CD4-positive, alpha-beta T cell treated with Interleukin-6 at 100 ng/mL for 8 hours (primary cell): ENCODE measurements around the gene CHN2.
"Not testable (repeated sequence)": the region's sequence is repeated elsewhere in the genome, so short reads cannot be mapped to it uniquely, and the experiment has no call there.

ENCODE experiments used
- DNase-seq: peaks from one replicate; pipeline ENCODE4 v3.0.0-alpha.2; 2020; ENCODE audit warnings: mixed read lengths, low spot score

Gene CHN2

DNA sequence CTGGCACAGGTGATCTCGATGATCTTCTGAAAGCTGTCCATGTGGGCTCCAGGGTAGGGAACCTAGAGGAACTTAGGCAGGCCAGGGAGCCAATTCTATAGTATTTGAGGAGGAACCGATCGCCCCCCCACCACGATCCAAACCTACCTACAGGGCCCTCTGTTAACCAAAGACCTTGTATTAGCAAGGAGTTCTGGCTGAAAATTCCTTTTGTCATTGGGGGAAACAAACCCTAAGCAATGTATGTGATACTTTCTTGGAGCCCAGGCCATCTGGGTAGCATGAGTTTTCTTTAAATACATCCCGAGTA lies 62.1 kb downstream of the CHN2 start:
- no peak for DNase-seq

- no peak for DNase-seq
Measured at GRCh38 chr7:29258951-29259350, 64.4 kb downstream of the CHN2 start.

DNA sequence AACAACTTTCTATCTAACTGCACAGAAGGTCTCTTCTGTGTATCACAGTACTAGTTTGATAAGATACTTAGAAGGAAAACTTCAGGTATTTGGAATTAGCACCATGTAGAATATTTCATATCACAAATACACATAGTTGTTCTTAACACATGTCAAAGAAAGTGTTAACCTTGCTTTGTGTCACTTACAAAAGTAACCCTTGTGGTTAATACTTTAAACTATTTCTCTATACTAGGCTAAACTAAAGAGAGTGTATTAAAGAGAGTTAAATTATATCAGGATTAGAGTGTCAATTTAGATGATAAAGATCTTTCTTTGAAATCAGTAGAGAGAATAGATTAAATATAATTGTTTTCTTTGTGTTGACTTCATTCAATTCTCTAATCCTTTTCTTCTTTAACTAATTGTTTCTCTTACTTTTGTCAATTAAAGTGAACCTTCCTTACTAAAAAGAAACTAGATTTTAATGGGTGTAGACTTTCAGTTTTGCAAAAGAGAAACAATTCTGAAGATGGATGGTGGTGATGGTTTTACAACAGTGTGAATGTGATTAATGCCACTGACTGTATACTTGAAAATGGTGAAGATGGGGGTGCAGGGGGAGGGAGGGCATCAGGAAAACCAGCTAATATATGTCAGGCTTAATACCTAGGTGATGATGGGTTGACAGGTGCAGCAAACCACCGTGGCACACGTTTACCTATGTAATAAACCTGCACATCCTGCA lies 67.8 kb downstream of the CHN2 start:
- no peak for DNase-seq

DNA sequence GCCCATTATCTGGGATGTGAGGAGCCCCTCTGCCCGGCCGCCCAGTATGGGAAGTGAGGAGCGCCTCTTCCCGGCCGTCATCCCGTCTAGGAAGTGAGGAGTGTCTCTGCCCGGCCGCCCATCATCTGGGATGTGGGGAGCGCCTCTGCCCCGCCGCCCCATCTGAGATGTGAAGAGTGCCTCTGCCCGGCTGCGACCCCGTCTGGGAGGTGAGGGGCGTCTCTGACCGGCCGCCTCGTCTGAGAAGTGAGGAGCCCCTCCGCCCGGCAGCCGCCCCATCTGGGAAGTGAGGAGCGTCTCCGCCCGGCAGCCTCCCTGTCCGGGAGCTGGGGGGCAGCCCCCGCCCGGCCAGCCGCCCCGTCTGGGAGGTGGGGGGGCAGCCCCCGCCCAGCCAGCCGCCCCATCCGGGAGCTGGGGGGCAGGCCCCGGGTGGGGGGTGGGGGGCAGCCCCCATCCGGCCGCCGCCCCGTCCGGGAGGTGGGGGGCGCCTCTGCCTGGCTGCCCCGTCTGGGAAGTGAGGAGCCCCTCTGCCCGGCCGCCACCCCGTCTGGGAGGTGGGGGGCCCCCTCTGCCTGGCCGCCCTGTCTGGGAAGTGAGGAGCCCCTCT lies 69.1 kb downstream of the CHN2 start:
- not testable (repeated sequence) for DNase-seq

GRCh38 chr7:29265208-29265923 lies 70.8 kb downstream of the CHN2 start:
- DNase-seq = no peak

DNA sequence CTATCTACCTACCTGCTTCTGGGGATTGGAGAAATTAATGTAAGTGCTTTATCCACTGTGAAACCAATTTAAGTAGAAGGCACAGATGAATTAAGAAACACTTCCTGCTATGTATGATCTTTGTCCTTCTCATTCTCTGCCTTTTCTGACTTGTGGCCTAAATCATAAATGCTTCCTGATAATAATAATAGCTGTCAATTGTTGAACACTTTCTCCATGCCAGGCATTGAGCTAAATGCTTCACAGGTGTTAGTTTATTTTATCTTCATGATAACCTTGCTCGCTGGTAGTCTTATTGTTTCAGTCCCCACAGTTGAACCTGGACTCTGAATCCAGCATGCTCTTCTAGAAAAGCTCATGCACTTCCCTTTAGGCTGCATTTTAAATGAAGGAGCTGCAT lies 75.4 kb downstream of the CHN2 start:
- DNase-seq = no peak

DNA sequence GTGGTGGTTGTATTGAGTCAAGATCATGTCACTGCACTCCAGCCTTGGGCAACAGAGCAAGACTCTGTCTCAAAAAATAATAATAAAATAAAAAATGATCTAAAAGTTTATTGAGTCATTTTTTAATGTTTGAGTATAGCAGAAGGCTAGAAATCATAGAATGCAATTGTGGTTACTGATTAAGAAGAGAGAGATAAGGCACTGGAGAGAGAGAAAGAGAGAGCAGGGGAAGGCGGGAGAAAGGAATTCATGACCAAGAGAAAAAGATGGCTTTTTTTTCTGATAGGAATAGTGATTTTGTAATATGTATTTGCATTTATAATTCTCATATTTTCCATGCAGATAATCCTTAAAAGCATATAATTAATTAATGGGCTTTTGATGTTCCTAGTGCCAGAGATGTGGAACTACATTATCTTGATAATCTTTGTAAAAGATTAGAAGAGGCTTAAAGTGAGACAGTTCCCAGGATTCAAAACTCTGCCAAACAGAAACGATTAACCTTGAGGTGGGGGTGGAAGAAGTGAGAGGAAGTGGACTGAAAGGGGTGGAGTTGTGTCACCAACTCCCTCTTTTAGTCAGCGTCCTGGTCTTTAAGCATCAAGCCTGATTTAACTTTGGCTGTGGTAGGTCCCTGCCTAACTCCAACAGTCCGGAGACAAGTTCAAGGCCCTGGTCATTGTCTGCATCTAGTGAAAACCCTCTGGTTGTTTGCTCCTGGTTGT lies 76.2 kb downstream of the CHN2 start:
- no peak for DNase-seq

DNA sequence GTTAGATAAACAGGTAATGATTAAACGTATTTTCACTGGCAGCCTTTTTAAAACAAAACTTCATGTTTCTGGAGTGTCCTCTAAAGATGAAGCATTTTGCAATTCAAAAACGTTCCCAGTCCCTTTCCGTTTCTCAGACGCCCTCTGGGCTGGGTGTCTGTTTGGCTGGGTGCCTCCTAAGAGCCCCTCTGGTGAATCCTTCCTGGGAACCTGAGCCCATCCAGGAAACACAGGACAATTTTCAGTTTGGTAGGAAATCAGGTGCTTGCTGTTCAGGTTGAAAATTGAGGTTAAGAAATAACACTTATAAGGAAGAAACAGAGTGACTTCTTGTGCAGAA lies 76.7 kb downstream of the CHN2 start:
- no peak for DNase-seq

DNA sequence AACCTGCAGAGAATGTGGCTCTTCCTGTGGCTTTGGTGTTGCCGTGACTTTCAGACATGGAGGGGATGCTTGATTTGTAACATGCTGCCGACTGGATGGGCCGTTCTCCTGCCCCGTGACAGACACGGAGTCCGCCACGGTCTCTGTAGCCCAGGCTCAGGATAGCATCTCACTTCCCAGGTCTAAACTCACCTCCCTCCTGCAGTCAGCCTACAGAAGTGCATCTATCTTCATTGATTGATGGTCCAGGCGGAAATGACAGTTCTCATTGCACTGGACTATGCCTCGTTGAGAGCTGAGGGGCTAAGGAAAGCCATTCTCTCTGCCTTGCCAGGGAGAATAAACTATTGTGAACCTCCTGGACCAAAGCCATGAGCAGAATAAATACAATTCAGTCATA lies 77.5 kb downstream of the CHN2 start:
- DNase-seq = no peak

DNA sequence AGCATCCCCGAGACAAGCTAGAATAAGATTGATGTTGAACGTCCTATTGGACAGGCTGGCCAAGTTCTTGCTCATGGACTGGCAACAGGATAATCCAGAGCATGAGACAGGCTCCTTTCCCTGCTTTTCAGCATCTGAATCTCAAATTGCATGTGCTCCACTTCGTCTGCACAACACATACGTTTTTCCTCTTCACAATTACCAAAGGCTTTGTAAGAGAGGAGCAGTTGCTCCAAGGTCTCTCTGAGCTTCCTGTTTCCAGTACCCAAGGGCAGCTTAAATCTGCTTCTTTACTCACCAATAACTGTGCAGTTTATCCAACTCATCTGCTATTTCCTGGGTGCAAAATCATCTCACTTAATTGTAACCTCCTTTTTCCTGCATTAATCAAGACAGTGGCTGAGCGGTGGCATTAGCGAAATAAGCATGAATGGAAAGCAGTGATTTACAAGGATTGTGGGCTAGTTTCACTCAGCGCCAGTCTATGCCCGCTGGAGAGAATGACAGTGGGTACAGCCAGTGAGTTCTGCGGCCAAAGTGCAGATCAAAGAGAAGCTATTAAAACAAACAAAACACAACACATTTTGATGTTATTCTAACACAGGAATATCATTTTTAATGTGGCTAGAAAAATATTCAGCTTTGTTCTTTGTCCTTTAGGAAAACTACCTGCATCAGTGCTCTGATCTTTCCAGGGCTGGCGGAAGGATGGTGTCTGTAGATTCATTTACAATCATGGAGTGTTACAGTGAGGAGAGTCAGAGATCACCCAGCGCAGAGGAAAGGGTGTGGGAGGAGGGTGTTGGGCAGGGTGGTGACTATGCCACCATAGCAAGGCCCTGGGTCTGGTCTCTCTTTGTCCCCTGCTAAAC lies 79.8 kb downstream of the CHN2 start:
- DNase-seq = no peak

GRCh38 chr7:29275018-29275318 lies 80.4 kb downstream of the CHN2 start:
- DNase-seq = no peak

DNA sequence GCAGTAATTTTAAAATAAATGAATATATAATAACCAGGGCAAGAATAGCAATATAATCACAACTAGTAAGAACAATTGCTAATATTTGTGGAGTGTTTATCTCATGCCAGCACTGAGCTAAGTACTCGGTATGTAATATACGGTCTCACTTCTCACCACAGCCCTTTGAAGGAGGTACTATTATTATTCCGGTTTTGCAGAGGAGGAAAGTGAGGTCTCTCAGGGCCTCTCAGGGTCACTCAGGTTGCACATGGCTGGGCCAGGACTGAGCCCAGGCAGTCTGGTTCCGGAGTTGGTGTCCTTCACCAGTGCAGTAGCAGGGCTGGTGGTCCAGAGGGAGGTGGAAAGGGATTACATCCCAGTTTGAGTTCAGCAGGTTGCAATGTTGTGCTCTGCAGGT lies 80.9 kb downstream of the CHN2 start:
- no peak for DNase-seq

DNA sequence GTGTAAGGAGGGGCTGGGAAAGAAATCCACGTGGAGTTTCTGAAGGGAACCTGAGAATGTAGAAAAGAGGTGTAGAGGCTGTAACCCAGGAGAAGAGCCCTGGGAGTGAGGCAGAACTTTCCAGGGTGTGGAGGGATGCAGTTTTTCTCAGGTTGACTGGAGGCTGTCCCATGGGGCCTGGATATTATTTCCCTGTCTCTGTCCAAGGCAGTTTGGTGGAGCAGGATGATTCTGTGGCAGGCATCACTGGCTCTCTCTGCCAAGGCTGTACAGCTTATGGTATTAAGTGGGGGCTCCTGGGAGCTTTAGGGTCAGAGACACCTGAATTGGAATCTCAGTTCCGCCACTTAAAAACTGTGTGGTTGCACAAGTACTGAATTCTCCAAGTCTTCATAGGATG lies 81.6 kb downstream of the CHN2 start:
- DNase-seq = no peak

GRCh38 chr7:29276806-29277205 lies 82.2 kb downstream of the CHN2 start:
- DNase-seq = no peak

DNA sequence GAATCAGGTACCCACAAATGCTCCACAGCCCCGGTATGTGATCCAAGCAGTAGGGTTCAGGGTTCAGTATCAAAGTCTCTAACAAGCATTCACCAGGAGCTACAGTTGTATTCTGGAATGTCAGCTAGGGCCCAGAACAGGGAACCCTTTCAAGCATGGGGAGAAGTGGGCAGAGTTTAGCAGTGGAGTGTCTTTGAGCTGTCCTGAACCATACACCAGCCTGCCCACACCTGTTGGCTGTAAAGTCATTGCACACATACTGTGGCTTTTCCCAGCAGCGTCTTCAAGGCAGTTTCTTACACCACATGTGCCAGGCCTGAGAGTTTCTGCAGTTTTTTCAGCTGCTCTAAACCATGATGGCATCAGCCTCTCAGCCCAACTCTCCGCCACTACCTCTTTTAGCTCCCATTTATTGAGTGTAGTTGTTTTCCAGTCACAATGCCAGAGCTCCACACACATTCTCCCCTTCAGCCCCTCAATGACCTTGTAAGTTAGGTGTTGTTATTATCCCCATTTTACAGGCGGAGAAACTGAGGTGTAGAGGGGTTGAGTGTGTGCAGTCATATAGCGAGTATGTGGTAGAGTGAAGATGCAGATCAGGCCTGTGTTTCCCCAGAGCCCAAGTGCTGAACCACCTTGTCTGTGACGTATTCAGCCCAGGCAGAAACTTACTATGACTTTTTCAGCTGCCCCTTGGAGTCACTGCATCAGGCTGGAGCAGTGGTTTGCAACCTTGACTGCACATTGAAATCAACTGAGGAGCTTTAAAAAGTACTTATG lies 83.1 kb downstream of the CHN2 start:
- no peak for DNase-seq

DNA sequence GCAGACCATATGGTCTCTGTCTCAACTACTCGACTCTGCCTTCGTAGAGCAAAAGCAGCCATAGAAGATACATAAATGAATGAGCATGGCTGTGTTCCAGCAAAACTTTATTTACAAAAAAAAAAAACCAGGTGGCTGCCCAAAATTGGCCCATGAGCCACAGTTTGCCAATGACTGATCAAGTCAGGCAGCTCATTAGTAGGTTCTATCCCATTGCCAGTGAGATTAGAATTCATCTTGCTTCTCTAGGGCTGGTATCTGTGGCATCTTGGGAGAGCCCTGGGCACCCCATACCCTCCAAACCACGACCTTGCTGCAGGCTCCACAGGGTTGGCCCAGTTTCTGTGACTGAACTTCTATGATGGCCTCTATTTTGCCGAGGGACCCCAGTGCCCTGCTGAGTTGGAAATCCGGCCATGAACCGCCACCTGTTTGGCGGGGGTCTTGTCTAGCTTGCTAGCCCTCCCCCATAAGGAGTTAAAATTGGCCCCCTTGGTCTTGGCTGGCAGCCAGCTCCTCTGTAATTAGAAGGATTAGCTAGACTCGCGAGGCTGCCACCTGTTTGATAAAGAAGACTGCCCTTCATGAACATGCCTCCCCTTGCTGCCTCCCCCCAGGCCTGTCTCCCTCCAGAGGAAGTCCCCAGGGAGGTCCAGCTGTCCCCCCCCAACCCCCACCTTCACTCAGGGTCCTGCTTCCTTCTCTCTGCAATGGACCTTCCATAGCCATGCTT lies 83.9 kb downstream of the CHN2 start:
- DNase-seq = no peak

- DNase-seq = no peak
Measured at GRCh38 chr7:29281782-29282541, 87.4 kb downstream of the CHN2 start.

- no peak for DNase-seq
Measured at GRCh38 chr7:29282819-29283414, 88.3 kb downstream of the CHN2 start.

DNA sequence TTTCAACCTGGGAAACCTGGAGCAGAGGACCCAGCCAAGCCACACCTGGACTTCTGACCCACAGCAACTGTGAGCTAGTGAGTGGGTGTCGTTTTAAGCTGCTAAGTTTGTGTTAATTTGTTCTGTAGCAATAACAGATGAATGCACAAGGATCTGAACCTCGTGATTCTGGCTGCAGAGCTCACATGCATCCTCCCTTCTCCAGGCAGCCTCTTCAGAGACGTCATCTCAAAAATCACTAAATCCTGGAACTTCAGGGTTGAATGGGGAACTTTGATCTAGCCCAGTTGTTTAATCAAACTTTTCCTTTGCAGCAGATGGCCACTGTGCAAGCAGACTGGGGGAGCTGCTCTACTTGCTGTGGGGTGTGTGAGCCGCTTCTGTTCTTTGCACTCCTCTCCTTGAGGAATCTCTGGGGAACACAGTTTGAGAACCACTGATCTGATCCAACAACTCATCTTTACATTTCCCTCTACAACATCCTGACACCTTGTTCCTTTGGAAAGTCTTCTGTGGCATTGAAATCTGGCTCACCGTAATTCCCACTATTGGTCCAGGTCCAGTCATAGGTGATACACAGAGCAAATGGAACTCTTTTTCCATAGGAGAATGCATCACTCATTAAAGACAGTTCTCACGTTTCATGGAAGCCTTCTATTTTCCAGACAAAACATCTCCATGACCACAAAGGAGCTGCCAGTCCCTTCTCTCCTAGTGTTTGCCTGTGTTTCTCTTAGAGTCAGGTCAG lies 90.3 kb downstream of the CHN2 start:
- DNase-seq = no peak
